ENCODE data around the gene NFIX.

NFIX gene

DNA sequence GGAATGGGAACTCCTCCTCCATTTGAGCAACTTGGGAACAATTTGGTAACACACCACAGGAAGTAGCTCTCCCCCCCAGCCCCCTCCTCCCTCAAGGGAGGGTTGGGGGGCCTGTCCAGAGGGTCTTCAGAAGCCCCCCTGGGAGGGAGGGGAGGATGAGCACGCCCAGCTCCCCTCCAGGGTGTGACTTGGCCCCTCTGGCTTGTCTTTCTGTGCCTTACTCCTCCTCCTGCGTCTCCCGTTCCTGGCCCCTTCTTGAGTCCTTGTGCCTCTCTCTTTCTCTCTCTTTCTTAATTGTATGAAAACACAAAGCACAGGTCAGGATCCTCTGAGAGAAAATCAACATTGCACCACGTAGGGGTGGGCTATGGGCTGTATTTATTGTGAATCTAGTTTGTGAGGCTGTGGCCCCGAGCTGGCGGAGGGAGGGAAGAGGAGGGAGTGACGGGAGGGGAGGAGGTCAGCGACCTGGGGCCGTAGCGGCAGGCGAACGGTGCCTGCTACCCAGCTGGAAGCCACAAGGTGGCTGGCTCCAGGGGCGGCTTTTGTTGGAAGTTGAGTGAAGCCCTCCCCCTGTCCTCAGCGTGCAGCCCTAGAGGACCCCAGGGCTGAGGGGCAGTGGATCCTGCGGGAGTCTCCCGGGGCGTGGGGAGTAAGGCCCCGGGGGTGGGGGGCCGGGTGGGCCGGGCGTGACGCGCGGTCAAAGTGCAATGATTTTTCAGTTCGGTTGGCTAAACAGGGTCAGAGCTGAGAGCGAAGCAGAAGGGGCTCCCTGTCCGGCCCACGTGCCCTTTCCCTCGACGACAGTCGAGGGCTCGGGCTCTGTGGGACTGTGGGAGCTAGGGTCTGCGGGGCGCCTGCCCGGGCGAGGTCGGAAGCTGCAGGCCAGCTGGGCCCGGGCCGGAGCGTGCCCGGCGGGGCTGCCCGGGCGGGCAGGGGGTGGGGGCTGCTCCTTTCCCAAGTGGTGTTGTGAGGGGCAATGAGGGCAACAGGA lies 101.0 kb downstream of the NFIX start:
- no peak for DNase-seq

DNA sequence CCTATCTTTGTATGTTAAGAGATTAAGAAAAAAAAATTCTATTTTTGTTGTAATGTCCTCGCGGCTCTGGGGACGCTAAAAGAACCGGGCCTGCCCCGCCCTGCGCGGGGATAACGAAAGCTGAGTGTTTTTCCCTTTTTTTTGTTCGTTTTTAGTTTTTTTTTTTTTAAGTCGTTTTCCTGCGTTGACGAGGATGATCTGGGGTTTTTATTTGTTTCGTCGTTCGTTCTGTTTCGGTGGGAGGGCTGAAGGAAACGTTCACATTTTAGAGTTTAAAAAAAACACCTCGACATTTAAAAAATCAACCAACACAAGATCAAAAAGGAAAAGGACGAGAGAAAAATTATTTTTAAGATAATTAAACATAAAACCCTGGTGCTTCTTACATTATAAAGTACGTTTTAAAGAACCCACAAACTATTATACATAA lies 101.8 kb downstream of the NFIX start:
- DNase-seq, result no peak

DNA sequence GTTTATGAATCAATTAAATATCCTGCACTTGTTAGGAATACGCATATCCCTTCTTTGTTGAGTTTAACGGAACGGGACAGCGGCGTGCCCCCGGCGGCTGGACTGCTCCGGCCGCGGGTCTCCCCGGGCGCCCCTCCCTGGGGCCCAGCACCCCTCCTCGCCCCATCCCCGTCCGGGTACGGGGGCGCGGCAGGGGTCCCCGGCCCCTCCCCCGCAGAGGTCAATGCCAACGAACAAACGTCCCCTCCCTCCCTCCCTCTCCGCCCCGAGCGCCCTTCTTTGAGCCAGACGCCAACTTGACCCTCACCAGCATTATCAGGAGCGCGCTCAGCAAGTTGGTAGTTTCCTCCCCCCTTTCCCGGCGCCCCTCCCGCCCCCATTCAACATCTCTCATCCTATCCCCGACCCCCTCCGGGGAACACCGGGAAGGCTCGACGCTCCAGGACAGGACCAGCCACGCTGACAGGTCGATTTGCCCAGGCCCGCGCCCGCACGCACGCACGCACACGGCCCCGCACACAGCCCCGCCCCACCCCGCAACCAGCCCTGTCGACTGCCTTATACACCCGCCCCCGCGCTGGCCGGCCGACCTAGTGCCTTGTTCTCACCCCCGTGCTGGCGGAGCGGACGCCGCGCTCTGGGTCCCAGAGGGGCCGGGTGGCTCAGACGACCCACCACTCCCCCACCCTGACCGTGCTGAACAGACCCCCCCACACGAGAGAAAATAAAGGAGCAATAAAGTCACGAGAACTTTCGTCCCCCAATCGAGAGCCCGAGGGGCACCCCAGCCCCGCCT lies 102.4 kb downstream of the NFIX start:
- no peak for DNase-seq

DNA sequence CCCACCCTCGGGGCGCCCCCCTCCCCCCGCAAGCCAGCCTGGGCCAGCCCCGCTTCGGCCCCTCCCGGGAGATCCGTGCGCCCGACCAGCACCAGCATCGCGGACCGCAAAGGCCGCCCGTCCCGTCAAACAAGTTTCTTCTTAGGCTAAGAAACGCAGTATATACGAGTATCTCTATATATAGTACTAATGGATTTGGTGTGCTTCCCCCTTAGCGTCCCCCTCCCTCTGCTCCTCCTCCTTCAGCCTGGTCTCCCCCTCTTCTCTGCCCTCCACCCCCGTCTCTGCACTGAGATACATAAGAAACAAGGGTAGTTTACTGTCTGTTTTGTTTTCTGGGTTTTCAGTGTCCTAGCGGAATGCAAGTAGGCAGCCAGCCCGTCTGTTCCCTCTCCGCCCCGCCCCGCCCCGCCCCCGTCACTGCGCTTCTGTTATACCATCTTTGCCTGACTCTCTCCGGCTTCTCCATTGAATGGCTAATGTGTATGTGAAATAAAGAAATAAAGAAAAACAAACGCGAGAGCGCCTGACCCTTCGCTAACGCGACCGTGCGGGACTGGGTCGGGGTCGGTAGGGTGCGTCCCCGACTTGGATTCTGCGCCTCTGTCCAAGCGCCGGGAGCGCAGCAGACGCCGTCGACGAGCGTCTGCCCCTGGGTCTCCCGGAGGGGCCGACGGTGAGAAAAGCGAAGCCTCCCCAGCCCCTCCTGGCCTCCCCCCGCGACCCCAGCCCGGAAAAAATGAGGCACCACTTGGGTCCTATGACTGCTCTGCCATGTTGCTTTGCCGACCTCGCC lies 103.2 kb downstream of the NFIX start:
- DNase-seq, result peak in 1 of 4 experiments; percentile 16

DNA sequence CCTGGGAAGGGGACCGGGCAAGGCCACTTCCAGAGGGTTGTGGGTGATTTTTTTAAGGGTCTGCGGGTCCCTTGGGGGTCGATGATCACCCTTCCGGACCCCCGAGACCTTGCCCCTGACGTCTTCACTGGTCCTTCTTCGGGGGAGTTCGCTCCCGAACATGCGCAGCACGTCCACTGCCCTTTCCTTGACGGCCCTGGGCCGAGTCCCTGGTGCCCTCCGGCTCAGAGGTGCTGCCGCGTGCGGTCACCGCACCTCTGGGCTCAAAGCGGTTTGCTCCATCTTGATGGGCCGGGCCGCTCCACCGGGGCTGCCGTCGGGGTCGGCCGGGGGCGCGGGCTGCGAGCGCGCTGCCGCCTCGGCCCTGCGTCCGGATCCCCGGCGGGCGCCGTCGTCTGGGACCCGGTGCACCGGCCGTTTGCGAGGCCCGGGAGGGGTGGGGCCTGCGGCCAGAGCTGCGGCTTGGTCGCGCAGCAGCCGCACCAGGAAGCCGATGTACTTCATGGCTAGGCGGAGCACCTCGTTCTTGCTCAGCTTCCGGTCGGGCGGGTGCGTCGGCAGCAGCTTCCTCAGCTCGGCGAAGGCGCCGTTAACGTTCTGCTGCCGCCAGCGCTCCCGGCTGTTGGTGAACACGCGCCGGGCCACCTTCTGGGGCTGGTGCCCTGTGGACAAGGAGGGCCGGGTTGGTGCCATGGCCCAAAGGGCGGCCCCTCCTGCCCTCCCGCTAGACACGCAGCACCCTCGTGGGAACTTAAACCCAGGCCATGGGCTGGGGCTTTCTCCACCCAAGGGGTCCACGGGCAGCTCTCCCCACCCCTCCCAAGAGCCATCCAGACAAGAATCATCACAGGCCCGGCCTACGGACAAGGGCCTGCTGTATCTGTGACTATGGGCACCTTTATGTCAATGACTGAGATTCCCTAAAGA lies 104.1 kb downstream of the NFIX start:
- DNase-seq, result peak; percentile 41 to 75 (median 50)

DNA sequence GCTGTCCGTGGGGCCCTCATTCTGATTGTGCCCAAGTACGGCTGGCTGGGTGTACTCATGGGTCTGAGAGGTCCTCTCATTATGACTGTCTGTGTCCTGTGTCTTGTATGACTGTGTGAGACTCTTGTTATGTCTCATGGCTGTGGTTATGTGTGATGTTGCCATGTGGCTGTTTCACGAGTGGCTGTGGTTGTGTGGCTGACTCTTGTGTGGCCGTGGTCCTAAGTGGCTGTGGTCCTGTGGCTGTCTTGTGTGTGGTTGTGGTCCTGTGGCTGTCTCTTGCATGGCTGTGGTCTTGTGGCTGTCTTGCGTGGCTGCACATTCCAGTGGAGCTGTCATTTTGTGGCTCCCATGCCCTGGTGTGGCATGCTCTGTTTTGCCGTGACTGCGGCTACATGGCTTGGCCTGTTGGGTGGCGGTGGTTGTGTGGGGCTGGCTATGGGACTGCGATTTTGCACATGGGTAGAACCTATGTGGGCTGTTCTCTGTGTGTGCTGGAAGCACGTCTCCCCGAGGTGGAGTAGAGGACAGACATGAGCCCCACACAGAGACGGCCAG lies 104.8 kb downstream of the NFIX start:
- peak; percentile 20 to 34 (median 27) for DNase-seq

DNA sequence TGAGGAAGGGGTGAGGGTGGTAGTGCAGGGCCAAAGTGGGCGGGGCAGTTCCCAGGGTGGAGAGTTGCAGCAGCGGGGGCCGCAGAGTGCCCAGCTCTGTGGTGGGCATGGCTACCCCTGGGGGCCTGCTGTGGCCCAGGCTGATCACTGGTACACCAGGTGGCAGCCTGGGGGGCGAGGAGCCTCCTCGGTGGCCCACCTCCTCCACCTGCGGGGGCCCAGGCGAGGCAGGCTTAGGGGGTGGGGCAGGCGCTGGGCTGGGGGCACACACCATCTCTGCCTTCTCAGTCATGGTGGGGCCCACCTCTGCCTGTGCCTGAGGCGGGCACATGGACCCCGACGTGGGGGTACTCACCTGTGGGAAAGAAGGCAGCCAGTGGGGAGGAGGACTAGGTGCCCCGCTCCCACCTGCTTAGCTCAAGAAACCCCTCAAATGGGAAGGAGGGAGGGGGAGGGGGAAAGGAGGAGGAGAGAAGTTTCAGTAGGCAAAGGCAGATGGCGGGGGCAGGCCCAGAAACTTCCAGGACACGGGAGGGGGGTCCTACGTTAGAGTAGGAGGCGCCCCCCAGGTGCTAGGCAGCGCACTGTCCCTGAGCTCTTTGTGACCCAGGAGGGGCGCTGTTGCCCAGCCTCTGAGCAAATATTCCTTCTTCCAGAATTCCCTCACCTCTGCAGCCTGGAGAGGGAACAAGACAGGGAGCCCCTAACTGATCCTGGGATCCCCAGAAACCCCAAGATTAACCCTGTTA lies 105.7 kb downstream of the NFIX start:
- DNase-seq, result no peak

DNA sequence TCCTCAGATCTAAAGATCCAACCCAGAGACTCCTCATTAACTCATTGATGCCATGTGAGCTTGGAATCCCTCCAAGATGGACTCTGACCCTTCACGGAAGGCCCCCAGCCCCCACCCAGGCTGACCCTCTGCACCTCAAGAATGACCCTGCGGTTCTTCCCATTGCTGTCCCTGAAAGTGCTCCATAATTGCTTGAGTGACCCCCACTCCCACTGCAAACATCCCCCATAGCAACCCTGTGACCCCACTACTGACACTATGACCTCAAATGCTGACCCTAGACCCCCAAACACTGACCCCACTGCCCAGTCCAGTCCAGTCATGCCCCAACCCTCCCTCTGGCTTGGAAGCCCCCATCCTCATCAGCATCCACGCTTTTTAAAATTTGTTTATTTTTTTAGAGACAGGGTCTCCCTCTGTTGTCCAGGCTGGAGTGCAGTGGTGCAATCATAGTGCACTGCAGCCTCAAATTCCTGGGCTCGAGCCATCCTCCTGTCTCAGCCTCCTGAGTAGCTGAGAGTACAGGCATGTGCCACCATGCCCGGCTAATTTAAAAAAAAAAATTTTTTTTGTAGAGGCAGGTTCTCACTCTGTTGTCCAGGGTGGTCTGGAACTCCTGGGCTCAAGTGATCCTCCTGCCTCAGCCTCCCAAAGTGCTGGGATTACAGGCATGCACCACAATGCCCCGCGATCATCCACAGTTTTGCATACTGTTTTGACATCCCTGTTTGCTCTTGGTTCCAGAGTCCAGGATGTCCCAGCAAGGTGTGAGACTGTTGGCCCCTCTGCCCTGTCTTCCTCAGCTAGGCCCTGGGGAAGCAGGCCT lies 106.5 kb downstream of the NFIX start:
- DNase-seq, result no peak

DNA sequence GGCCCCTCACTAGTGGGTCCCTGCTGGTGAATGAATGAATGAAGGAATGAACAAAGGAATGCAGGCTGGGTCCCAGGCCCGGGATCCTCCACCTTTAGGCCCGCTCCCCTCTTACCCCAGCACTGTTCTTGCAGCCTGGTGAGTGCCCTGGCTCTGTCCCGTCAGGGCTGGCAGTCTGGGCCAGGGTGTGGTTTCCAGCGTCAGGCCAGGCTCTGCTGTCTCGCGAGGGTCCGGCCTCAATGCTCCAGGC lies 107.1 kb downstream of the NFIX start:
- no peak for DNase-seq

DNA sequence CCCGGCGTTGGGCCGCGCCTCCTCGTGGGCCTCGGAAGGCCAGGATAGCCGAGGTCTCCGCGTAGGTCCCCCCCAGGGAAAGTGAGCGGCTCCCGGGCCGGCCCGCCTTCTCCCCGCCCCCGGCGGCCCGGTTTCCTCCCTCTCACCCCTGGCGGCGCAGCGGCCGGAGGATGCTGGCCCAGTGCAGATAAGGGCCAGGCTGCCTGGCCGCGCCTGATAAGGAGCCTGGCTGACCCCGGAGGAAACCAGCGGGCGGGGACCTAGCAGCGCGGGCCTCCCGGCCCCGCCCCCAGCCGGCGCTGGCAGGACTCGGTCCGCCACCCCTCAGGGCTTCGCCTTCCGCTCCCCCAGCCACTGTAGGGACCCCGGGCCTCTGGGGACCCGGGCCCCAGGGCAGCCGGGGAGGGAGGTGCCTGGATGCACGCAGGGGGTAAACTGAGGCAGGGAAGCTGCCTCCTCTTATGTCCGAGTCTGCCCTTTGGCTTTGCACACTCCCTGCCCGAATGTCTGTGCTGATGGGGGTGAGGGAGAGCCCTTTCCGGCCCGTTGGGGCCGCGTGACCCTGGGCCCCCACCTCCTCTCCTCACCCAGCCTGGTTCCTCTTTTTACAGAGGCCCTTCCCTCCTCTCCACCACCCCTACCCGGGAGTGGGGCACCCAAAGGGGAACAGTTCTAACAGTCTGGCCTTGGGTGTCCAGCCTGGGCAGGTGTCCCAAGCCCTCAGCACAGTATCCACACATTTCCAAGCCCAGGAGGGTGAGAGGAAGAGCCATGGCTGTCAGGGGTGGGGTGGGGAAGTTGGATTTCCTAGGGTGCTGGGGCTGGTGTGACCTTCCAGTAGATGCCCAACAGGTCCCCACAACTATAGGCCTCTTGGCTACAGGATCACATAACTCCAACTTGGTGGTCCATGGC lies 107.6 kb downstream of the NFIX start, which contains the start of gene LYL1:
Gene LYL1, minus strand, starts transcription at position 193 of the 915 bp plus-strand sequence. CDS start 1,687 bp downstream, outside the sequence.
- DNase-seq, result no peak

DNA sequence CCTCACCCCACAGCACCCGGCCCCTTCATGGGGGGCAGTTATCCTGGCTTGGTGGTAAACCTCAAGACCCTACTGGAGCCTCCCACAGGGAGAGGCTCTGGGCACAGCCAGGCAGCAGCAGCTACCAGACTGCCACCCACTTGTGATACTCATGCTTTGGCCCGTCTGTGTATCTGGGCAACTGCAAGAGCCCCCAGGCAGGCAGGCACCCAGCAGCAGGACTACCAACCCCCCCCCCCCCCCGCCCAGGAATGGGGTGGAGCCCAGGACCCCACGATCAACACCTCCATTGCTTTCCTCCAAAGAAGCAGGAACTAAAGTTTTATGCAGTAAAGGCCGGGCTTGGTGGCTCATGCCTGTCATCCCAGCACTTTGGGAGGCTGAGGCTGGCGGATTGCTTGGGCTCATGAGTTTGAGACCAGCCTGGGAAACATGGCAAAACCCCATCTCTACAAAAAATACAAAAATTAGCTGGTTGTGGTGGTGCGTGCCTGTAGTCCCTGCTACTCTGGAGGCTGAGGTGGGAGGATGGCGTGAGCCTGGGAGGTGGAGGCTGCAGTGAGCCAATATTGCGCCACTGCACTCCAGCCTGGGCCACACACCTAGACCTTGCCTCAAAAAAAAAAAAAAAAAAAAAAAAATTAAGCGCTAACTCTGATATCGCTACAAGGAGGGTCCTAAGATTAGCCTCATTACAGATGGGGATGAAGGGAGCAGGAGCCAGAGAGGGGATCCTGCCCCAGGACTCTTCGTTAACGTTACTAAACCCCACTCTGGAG lies 108.5 kb downstream of the NFIX start:
- DNase-seq, result no peak

DNA sequence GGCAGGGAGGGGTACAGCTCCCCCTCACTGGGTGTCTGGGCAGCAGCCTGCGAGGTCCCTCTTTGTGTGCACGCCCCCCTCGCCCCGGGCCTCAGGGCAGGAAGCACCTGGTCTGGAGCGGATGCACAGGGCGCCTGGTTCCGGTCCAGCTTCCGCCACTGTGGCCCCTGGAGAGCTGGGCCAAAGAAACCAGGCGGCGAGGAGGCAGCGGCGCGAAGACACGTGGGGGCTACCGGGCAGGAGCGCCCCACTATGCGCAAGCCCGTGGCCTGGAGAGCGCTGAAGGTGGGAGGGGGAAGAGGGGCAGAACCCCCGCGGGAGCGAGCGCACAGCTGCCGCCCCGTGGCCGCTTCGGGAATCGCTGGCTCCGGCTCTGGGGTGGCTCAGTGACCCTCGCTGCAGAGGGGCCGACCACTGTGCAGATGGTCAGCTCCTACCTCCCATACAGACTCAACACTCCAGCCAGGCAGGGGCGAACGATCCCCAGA lies 109.1 kb downstream of the NFIX start:
- DNase-seq, result peak; percentile 40 to 62 (median 42)

DNA sequence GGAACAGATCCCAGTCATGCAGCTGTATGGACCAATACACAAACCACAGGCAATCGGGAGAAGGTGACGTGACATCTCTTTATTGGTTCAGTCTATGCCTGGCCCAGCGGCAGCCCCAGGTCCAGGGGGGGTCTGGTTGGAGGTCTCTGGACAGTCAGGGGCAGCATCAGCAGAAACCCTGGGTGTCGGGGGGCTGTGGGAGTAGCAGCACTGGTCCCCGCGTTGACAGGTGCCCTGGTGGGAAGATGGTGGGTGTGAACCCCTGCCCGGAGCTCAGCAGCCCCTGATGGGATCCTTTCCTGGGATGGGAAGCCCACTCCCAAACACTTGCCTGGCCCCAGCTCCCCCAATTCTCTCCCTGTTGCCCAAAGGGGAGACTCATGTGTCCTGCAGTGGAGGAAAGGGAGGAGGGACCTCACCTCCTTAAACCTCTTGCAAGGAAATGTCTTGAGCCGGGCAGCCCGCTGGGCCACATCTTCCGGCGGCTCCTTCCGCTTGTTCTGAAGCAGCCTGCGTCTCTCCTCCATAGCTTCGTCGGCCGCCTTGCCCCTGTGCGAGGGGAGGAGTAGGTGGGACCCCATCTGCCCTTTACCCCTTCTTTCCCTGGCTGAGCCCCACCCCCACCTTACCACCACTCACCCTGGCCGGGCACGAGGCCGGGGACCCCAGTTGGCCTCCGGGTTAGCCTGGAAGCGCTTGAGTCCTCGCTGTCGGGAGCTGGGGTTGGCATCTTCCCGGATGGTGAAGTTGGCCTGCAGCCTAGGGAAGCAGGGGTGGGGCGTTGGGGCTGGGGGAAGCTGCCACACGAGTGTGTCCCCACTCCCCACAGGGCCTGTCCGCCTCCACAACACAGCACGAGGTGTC lies 109.8 kb downstream of the NFIX start:
- peak in 1 of 4 experiments; percentile 30 for DNase-seq

DNA sequence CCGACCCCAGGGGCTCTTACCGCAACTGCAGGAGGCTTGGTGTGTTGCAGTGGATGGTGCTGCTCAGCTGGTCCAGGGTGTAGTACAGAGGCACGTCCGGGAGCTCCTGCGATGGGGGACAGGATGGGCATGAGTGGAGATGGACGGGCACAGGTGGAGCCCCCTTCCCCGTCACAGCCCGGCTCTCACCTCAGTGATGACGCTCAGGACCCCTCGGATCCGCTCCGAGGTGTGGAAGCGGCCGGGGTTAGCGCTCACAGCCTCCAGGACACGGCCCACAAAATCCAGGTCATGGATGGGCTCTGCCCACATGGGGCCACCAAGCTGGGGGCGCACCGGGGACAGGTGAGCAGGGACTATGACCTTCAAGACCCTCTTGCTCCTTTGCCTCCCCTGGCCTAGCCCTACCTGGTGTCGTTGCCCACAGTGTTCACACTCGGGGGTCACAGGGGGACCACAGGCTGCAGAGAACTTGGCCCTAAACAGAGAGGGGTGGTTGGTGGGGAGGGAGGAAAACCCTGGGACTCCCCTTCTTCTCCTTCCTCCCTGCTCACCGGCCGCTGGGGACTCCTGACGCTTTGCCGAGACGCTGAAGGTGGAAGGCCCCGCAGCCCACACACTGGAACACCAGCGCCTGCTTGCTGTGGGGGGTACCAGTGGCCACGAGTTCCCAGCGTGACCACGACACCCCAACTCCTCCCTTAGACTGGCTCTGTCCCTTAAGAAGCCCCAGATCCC lies 114.3 kb downstream of the NFIX start:
- no peak for DNase-seq

DNA sequence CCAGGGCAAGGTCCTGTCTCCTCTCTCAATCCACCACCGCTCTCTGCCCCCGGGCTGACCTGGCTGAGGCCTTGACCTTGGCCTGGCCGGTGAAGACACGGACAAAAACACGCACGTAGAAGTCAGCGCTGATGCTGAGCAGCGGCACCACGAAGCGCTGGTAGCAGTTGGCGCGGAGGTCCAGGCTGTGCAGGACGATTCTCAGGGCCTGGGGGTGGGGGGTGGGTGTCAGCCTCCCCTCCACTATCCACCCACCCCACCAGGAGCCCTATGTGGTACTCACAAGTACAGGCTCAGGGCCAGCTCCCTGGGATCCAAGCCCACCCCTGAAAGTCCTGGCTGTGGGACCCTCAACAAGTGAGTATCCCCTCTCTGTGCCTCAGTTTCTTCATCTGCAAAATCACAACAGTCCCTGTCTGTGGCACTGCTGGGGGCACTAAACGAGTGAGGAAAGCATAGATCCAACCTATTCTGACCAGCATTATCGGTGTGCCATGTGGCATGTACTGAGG lies 114.9 kb downstream of the NFIX start:
- no peak for DNase-seq

DNA sequence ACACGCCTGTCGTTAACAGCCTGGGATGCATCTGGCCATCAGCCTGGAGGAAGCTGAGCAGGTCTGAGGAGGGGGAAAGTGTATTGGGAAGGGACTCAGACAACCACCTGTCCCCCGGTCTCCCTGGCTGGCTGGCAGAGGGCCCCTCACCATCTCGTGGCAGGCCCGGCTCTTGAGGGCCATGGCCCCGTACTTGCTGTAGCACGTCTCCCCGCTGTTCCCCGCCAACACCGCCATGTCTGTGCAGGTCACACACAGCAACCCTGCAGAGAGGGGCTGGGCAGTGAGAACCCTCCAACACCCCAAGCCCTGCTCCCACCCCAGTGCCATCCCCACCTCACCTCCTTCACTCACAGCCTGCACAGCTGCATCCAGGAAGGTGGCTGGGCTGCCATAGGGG lies 117.3 kb downstream of the NFIX start:
- DNase-seq, result no peak
